ENCODE data around the gene KCNA2.

Gene KCNA2

DNA sequence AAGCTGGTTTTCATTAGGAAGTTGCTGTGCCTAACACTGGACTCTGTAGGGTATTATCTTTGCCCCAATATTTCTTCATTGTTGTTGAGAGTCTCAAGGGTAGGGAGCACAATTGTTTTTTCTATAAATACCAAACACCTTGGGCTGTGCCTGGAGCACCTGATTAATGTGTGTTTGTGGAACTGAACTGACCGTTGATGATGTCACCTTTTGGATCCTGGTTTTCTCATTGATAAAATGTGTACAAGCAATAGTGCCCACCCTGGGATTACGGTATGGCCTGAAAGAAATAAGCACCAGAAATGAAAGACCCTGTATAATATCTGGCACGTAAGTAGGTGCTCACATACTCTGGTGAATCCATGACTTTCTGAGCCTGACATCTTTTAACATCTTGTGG, 39.3 kb downstream of the KCNA2 start:
- DNase-seq (ENCODE audit: low read depth) = no peak

DNA sequence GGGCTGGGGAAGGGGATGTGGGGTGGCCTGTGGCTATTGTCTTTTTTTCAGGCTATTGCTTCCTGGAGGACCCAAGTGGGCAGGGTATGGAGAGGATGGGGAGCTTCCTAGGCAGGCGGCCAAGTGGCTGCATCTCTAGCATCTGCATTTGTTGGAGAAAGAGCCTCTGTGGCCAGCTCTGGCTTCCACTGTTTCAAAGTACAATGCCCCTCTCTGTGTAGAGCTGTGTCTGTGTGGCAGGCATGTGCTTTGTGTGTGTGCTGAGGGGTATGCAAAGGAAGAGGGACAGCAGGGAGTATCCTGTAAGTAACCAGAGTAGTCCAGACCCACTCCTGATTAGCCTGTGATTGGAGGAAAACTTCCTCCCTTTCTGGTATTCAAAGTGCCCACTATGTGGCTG, 40.6 kb downstream of the KCNA2 start:
- DNase-seq (ENCODE audit: low read depth) = no peak

DNA sequence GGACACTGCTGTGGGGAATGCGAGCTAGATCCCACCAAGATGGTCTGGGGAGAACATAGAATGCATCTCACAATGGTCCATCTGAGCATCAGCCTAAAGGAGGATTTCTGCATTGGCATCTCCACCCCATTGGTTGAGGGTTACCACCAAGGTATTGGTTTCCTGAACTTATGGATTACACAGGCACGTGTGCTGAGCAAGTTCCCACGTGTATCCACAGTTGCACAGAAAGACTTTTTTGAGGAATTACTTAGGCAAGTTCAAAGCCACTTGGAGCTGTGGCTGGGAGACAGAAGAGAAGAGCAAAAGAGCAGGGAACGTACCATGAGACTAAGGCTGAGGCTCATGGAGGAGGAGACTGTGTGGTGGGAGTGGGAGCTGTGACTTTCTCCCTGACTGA, 43.1 kb downstream of the KCNA2 start:
- DNase-seq (ENCODE audit: low read depth) = no peak

DNA sequence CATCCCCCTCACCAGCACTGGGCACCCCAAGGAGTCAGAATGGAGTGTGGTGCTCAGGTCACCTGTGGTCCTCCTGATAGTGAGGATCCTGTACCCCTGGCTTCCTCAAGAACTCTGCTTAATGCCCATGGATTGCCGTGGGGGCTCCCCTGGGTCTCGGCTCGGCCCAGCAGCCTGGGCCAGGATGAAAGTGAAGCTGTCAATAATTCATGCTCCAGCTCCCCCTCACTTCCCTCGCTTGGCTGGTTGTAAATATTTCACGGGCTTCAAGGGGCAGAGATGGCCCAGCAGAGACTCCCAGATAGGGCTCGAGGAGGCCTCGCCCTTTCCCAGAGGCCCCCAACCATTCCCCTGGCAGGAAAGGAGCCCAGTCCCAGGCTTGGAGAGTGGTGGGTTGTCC, 44.6 kb downstream of the KCNA2 start:
- no peak for DNase-seq (ENCODE audit: low read depth)

DNA sequence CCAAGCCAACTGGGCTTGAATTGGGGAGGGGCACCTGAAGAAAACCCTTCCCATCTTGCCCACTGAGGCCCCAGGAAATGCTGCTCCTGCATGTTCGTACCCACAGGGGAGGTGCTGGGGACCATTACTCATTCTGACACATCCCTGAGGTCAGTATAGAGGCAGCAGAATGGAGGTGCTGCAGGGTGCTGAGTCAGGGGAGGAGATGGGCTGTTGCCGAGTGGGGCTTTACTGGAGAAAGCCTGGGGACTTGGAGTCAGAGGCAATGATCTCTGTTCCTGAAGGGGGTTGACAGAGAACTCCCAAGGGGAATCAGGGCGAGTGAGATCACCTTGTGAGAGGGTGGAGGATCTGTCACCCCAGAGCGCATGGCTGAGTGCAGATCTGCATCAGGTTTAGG, 47.0 kb downstream of the KCNA2 start:
- no peak for DNase-seq (ENCODE audit: low read depth)

DNA sequence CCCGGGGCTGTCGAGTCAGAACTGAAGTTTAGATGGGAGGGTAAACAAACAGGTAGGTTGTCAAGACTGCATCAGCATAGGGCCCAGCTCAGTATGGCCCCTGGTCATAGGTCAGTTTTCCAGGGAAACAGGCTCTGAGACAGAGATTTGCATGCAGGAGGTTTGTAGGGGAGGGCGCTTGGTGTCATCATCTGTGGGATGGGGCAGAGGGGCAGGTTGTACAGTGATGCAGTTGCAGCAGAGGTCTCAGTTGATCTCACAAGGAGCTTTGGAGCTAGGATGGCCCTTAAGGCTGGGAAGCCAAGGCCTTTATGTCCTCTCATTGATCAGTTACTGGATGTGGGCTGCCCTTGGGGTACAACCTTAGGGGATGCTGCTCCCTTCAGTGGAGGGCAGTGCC, 48.7 kb downstream of the KCNA2 start:
- DNase-seq (ENCODE audit: low read depth) = no peak

DNA sequence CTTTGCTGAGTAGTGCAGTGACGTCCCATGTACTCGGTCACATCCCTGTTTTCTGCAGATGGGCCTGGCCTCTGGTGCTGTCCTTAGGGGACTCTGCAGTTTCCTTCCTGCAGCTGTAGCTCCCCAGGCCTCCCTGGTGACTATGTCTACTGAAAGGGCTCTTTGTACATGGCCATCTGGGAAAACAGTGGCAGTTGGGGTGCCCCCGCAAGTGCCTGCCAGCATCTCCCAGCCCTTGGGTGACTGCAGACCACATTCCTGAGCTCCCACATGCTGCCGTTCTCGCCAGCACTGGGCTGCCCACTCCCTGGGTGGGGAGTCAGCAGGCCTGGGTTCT, 49.7 kb downstream of the KCNA2 start:
- DNase-seq (ENCODE audit: low read depth) = no peak

DNA sequence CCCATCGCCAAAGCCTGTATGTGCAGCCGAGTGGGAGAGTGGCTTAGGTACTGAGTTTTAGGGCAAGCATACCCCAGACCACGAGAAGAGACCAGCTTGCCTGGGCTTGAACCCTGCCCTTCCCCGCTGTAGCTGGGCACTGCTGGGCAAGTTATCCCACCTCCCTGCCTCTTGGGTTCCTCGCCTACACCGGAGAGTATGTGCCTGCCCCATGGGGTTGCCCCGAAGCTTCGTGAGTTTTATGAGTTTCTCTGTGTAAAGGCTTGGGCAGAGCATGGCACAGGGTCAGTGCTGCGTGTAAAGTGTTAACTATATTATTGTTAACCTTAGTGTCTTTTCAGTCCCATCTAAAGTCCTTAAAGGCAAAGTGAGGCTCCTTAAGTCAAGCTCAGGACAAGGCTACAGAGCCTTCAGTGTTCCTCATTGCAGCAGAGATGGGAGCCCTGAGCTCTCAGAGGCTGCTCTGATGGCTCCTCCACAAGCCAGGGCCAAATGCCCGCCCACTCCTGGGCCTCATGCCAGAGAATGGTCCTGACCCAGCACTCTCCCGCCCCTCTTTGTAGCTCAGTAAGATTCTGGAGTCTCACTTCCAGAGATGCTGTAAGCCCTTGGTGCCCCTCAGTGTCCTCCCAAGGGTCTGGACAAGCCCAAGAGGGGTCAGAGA, 50.2 kb downstream of the KCNA2 start:
- no peak for DNase-seq (ENCODE audit: low read depth)

DNA sequence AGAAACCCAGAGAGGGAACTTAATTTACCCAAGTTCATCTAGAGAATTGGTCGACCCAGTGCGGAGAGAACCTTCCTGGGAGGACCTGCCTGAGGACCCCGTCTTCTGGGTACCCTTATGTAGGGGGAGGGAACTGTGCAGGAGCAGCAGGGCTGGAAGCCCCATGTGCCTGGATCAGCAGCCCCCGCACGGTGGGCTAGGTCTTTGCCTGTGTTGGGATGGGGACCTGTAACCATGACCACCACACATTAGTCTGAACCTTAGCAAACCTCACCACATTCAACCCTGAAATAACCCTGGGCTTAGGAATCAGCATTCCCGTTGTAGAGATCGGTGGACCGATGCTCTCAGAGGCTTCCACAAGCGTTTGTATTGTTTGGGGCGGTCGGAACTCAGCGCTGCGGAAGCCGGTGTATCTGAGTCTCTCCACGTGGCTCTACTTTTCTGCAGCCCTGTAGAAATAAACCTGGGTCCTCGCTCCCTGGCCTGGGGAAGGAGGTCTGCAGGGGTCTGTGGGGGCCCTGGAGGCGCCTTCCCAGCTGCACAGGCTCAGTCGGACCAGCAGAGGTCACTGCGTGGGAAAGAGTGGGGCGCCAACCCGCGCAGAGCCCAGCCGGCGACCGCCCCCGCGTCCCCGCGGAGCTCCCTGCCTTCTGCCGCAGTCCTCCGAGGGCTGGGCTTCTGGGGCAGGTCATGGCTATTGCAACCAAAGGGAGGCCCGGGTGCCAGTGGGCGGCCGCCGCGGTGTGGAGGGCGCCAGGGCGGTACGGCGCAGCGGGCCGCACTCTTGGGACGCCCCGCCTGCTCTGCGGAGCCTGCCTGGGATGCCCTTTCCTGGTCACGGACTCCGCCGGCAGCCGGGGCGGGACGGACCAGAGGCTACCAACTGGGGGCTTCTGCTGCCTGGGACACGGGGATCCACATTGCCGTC, 51.0 kb downstream of the KCNA2 start:
- DNase-seq (ENCODE audit: low read depth) = no peak

DNA sequence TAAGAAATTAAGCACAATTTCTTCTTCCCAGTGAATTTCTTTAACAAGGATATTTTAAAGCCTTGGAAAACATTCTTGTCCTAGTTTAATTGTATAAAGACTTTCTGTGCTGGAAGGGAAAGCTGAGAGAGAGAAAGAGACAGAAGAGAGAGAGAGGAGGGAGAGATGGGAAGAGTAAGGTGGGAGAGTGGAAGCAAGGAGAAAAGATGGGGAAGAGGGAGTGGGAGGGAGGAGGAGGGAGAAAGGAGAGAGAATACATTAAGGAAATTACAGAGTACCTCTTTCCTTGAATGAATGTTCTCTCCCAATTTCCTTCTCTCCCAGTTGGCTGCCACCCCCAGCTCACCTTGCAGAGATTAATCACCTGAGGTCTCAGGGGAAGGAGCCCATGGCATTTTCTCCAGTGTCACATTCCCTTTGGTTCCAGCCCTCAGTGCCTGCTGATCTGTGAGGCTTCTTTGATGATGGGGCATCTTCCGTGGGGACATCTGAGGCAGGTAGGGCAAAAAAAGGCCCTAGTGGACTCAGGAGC, 54.8 kb downstream of the KCNA2 start:
- DNase-seq (ENCODE audit: low read depth) = no peak

DNA sequence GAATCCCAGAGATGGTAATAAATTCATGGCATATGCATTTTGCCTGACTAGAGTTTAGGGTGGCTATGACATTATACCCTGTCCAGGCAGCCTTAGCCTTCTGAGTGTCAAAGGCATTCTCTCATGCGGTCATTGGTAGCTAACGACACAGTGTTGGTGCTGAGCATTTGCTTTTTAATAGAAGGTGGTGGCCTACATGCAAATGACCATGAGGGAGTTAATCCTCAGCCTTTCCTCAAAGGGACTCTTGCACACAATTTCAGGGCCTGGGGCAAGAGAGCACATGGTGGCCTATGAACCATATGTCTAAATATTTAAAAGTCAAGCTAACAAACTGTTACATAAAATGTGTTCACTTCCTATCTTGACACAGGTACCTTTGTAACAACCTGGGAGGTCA, 56.3 kb downstream of the KCNA2 start:
- DNase-seq (ENCODE audit: low read depth) = no peak

DNA sequence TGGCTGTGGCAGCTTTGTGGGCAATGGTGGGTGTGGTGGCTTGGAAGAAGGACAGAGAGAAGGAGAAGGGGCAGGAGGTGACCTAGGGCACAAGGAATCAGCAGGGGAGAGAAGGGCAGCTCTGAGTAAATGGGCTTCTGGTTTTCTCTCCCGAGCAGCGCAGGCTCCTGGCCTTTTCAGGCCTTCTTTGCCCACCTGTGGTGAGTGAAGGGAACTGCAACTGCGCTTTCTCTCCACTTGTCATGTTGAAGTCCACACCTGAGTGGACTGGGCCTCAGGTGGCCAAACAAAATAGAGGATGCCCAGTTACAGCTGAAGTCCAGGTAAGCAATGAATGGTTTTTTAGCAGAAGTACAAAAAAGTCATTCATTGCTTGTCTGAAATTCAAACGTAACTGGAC, 57.8 kb downstream of the KCNA2 start:
- no peak for DNase-seq (ENCODE audit: low read depth)

DNA sequence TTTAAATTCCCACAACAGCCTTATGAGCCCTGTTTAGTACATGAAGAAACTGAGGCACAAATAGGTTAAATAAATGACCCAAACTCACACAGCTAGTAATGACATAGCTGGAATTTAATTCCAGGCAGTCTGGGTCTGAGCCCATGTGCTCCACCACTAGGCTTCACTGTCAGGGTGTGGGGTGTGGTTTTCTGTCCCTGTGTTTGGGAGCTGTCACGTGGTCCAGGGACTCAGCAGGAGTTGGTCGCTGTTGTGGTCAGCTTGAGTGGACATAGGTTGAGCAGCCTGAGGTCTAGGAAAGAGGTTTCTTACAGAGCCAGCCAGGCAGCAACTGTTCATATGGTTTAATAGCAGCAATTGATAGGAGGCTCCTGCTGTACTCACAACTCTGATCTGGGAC, 59.1 kb downstream of the KCNA2 start:
- no peak for DNase-seq (ENCODE audit: low read depth)

DNA sequence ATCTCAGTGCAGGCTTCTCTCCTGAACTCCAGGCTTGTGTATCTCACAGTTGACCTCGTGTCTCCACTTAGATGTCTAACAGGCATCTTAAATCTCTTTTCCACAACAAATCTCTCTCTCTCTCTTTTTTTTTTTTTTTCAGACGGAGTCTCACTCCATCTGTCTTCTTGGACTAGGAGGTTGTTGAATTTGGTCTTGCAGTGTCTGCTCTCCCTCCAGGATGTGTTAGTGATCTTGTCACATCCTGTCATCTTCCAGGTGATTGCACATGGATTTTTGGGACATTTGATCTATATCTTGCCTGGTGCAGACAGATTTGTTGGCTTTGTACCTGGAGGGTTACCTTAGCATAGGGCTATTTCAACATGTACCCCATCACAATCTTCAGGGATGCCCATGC, 60.7 kb downstream of the KCNA2 start:
- no peak for DNase-seq (ENCODE audit: low read depth)

DNA sequence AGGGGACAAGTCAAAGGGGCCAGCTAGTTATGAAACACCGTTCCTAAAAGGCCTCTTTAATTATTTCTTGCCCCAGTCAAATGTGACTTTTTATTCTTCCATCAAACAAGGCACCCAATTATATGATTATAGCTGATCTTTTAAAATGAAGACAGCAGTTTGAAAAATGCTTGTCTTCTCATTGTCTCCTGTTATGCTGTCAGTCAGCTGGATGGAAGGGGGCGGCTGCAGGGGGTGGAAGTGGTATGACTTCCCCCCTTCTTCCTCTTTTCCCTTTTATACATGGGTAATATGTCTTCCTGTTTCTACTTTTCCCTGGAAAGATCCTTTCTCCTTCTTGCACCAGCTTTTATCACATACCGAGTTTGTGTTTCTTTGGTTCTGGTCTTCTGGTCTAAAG, 61.4 kb downstream of the KCNA2 start:
- DNase-seq (ENCODE audit: low read depth) = no peak

All from HS-27A (cell line).